ENCODE data around the gene CATSPERB.
"Not testable (repeated sequence)": the region's sequence is repeated elsewhere in the genome, so short reads cannot be mapped to it uniquely, and the experiment has no call there.

CATSPERB gene

DNA sequence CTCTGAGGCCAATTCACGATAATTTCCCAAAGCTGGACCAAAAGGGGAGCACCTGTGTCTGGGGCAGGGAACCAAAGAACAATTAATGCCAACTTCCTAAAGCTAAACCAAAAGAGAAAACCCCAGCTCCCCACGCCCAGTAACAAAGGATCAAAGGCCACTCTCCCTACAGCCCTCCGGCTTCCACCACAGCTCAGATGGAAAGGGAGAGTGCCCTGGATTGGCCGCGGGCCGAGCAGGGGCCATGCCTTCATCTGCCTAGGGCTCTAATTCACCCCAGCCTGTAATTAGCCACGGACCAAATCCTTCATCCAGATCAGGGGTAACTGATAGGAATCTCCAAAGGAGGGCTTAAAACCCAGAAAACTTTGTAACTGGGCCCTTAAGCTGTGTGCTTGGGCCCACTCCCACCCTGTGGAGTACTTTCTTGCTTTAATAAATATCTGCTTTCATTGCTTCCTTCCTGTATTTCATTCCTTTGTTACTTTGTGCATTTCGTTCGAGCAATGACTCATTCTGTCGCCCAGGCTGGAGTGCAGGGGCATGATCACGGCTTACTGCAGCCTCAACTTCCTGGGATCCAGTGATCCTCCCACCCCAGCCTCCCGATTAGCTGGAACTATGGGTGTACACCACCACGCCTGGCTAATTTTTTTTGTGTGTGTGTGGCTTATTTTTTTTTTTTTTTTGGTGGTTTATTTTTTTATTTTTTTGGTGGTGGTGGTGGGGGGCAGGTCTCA is 156.2 kb downstream of the CATSPERB start:
- DNase-seq: no peak

DNA sequence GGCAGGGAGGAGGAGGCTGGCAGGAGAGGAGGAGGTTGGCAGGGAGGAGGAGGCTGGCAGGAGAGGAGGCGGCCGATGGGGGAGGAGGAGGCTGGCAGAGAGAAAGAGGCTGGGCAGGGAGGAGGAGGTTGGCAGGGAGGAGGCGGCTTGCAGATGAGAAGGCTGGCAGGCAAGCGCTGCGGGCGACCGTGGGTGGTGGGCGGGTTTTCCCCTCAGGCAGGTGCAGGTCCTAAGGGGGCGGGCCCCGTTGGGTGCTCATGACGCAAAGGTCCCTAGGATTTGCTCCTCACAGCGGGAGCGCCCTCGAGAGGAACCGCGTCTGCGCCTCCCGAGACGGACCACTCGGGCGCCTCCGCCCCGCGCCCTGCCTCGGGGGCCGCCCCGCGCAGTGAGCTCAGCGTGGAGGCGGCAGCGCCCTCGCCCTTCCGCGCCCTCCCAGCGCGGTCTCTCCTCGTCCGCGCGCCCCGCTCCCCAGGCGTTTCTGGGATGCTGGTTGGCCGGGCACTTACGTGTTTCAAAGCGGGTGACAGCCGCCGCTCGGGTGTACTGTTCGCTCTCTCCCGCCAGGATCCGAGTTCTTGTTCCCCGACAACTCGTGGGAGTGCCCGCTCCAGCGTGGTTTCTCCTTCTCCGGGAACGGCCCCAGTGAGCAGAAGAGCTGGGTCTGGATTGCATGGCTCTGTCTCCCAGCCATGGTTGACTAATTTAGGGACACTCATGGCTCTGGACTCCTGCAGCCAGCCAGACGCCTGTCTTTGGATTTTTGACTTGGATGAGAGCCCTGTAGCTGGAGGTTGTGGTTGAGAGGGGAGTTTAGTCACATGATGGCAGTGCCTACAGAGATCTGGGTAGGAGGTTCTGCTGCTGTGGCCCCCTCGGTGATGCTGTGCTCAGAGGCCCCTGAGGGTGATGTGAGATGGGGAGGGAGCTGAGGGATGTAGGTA is 157.7 kb downstream of the CATSPERB start:
- no peak for DNase-seq

DNA sequence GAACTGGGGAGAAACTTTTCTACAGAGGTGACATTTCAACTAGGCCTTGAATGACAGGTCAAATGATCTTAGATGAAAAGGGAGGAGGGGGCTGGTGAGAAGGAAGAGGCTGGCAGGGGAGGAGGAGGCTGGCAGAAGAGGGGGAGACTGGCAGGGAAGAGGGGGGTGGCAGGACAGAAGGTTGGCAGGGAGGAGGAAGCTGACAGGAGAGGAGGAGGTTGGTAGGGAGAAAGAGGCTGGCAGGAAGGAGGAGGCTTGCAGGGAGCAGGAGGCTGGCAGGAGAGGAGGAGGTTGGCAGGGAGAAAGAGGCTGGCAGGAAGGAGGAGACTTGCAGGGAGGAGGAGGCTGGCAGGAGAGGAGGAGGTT is 158.4 kb downstream of the CATSPERB start:
- DNase-seq: no peak

DNA sequence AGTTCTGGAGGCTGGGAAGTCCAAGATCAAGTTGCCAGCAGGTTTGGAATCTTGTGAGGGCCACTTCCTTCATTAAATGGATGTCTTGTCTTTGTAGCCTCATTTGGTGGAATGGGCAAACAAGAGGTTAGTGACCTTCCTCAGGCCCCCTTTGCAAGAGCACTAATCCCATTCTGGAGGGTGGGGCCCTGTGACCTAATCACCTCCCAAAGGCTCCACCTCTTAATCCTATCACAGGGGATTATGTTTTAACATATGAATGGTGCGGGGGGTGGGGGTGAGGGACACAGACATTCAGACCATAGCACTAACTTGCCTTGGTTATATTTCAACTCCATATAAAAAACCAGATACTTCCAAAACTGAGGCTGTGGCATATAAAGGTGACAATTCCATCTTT is 161.9 kb downstream of the CATSPERB start:
- no peak for DNase-seq

DNA sequence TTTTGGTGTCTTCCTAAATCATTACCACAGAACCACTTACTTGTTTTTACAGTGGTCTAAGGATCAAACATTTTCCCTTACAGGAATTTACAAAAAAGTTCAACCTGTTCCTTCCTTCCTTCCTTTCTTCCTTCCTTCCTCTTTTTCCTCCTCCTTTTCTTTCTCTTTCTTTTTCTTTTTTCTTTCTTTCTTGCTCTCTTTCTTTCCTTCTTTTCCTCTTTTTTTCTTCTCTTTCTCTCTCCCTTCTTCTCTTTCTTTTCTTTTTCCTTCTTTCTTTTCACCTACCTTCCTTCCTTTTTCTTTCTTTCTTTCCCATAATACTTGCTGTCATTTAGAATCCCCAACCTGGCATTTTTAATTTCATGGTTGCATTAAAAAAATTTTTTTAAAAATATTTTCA is 162.6 kb downstream of the CATSPERB start:
- no peak for DNase-seq

DNA sequence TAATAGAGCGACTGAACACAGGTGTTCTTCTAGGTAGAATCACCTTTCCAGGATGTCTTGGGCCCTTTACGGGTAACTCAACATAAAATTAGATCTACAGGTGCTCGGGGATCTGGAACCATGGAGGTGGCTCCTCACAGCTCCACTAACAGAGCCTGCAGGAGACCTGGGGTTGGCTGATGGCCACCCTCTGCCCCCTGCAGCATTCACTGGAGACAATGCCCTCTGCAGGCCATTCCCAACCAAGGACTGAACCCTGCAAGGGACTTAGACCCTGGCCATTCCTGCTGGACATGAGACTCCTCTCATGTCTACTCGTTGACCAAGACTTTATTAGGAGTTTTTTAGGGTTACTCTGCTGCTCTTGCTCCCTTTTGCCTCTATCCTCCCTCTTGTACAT is 163.3 kb downstream of the CATSPERB start:
- no peak for DNase-seq

DNA sequence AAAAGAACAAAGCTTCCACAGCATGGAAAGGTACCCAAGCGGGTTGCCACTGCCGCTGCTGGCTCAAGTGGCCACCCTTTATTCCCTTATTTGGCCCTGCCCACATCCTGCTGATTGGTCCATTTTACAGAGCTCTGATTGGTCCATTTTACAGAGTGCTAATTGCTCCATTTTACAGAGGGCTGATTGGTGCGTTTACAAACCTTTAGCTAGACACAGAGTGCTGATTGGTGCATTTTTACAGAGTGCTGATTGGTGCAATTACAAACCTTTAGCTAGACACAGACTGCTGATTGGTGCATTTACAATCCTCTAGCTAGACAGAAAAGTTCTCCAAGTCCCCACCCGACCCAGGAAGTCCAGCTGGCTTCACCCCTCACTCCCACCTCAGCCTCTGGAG is 164.1 kb downstream of the CATSPERB start:
- DNase-seq: not testable (repeated sequence)

DNA sequence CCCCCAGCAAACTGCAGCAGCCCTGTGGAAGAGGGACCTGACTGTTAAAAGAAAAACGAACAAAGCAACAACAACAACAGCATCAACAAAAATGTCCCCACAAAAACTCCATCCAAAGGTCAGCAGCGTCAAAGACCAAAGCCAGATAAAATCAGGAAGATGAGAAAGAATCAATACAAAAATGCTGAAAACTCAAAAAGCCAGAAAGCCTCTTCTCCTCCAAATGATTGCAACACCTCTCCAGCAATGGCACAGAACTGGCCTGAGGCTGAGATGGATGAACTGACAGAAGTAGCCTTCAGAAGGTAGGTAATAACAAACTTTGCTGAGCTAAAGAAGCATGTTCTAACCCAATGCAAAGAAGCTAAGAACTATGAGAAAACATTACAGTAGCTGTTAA is 176.4 kb downstream of the CATSPERB start:
- DNase-seq: no peak

DNA sequence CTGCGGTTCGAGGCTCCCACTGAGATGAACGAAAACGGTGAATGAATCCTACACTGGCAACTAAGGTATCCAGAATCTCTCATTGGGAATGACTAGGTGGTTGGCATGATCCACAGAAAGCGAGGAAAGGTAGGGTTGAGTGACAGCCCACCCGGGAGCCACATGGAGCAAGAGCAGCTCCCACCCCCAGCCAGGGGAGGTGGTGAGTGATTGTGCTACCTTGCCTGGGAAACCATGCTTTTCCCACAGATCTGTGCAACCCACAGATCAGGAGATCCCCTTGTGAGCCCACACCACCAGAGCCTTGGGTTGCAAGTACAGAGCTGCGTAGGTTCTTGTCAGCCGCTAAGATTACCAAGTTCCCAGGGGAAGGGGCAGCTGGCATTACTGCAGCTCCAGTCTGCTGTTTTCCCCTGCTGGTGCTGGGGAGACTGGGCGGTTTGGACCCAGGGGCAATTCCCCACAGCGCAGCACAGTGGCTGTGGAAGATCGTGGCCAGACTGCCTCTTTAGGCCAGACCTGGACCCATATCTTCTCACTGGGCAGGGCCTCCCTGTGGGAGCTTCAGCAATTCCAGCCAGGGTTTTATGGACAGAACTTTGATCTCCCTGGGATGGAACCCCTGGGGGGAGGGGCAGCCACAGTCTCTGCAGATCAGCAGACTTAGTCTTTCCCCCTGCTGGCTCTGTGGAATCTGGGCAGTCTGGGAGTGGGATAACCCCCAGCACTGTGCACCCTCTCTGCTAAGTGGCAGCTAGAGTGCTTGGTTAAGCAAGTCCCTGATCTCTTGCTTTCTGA is 177.2 kb downstream of the CATSPERB start:
- no peak for DNase-seq

DNA sequence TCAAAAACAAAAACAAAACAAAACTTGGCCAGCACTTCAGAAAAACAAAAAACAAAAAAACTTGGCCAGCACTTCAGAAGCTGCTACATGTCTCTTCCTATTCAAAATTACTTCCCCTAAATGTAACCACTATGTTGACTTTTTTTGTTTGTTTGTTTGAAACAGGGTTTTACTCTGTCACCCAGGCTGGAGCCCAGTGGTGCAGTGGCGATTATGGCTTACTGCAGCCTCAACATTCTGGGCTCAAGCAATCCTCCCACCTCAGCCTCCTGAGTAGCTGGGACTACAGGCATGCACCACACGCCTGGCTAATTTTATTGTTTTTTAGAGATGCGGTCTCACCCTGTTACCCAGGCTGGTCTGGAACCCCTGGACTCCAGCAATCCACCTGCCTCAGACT is 183.8 kb downstream of the CATSPERB start:
- DNase-seq: no peak

DNA sequence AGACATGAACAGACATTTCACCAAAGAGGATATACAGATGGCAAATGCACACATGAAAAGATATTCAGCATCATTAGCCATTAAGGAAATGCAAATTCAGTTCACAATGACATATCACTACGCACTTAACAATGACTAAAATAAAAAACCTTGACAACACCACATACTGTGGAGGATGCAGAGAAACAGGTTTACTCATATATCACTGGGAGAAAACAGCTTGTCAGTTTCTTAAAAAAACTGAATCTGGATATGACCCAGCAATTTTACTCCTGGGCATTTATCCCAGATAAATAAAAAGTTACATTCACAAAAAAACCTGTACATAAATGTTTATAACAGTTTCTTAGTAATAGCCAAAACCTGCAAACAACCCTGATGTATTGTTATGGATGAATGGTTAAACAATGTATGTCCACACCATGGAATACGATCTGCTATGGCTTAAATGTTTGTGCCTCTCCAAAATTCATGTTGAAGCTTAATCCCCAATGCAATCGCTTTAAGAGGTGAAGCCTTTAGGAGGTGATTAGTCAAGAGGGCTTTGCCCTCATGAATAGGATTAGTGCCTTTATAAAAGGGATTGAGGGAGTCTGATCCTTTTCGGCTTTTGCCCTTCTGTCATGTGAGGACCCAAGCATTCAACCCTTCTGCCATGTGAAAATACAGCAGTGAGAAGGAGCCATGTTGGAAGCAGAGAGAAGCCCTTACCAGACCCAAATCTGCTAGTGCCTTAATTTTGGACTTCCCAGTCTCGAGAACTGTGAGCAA is 185.8 kb downstream of the CATSPERB start:
- no peak for DNase-seq

DNA sequence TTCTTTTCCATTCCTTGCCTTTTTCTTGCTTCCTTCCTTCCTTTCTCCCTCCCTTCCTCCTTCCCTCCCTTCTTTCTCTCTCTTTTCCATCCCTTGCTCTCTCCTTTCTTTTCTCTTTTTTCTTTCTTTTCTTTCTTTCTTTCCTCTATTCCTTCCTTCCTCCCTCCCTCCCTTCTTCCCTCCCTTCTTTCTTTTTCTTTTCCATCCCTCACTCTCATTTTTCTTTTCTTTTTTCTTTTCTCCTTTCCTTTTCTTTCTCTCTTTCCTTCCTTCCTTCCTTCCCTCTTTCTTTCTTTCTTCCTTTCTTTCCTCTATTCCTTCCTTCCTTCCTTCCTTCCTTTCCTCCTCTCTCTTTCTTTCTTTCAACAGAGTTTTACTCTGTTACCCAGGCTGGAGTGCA is 186.7 kb downstream of the CATSPERB start:
- no peak for DNase-seq

DNA sequence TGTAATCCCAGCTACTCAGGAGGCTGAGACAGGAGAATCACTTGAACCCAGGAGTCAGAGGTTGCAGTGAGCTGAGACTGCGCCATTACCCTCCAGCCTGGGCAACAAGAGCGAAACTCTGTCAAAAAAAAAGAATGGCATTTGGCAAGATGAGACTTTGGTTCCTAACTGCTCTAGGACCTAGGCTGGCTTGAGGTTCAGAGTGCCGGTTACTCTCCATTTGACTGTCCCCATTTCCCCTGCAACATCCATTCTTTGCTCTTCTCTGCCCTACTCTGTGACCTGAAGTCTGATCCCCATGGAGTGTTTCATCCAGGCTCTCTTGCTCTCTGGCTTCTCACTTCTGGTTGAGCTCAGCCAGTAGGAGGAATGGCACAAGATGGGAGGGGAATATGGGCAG is 195.6 kb downstream of the CATSPERB start:
- DNase-seq: no peak

DNA sequence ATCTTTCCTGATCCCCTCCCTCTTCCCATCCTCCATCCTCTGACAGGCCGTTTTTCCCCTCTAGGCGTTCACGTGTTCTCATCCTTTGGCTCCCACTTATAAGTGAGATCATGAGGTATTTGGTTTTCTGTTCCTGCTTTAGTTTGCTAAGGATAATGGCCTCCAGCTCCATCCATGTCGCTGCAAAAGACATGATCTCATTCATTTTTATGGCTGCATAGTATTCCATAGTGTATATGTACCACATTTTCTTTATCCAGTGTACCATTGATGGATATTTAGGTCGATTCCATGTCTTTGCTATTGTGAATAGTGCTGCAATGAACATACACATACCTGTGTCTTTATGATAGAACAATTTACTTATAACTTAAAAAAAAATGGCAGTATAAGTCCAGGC is 197.8 kb downstream of the CATSPERB start:
- DNase-seq: not testable (repeated sequence)

DNA sequence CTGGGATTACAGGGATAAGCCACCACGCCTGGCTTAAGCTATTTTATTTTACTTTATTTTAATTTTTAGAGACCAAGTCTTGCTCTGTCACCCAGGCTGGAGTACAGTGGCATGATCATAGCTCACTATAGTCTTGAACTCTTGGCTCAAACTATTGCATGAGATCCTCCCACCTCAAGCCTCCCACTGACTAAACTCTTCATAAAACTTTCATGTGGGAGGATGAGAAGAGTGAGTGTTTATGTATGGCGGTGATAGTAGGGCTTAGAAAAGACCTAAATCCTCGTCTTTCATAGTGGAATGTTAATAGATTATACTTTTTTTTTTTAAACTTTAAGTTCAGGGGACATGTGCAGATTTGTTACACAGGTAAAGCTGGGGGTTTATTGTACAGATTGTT is 198.3 kb downstream of the CATSPERB start:
- DNase-seq: no peak

Data from GF-D8 (cell line).